MCF 10A (cell line): ENCODE results near the gene SEMA5A. TPM values are rescaled to one million over a fixed set of nuclear protein-coding genes. Genes with fewer than 3 reads are reported as not detected.

Source experiments
- BruUV-seq: library from RNA; stranded (reverse); fragments of 400-500 nt; replicated peaks from 2 replicates; lab custom pipeline; 2021; lab: Mats Ljungman, UMichigan
- CTCF ChIA-PET: fragments of 300-600 bp; sonication (Branson Sonifier 250); formaldehyde crosslinking; extraction: SDS; loops from one replicate; lab custom pipeline; 2021; ENCODE audit warnings: antibody characterized with exemption, inconsistent platforms; lab: Yijun Ruan, JAX
- POLR2A ChIA-PET: fragments of 300-600, 350-650 bp; sonication (Branson Sonifier 250); formaldehyde crosslinking; extraction: SDS; loops from one replicate; lab custom pipeline; 2020; ENCODE audit warnings: antibody characterized with exemption, inconsistent platforms; lab: Yijun Ruan, JAX
- DNase-seq: peaks from one replicate; pipeline ENCODE4 v3.0.0-alpha.2; 2018; ENCODE audit not compliant: unreplicated experiment
- H3K27ac Mint-ChIP-seq: one replicate; pipeline ENCODE4 v1.8.0; 2022; ENCODE audit warnings: mild to moderate bottlenecking, low read depth, mixed read lengths; ENCODE audit not compliant: unreplicated experiment
- H3K27me3 Mint-ChIP-seq: one replicate; pipeline ENCODE4 v1.8.0; 2022; ENCODE audit warnings: mixed read lengths; ENCODE audit not compliant: insufficient read depth, unreplicated experiment
- H3K36me3 Mint-ChIP-seq: one replicate; pipeline ENCODE4 v1.8.0; 2022; ENCODE audit warnings: mild to moderate bottlenecking, moderate library complexity, mixed read lengths; ENCODE audit not compliant: insufficient read depth, unreplicated experiment
- H3K4me1 Mint-ChIP-seq: one replicate; pipeline ENCODE4 v1.8.0; 2022; ENCODE audit warnings: mixed read lengths; ENCODE audit not compliant: insufficient read depth, unreplicated experiment
- H3K4me3 Mint-ChIP-seq: one replicate; pipeline ENCODE4 v1.8.0; 2022; ENCODE audit warnings: mild to moderate bottlenecking, moderate library complexity, mixed read lengths; ENCODE audit not compliant: unreplicated experiment
- H3K9me3 Mint-ChIP-seq: one replicate; pipeline ENCODE4 v1.8.0; 2022; ENCODE audit warnings: mixed read lengths; ENCODE audit not compliant: unreplicated experiment
- intact Hi-C: fragments of 100-400 bp; cut with micrococcal nuclease; formaldehyde crosslinking; loops from 2 replicates; pipeline ENCODE4 v1.14.1; 2022
- total RNA-seq: library from RNA; stranded (reverse); gene quantifications from 2 replicates; pipeline ENCODE4 v1.2.3, GENCODE V29; 2022
- TF ChIP-seq, protein P1 (sequence below): fragments of 200-600 bp; IDR thresholded peaks from one replicate; pipeline ENCODE4 v1.8.0; 2022; ENCODE audit warnings: antibody characterized with exemption, mild to moderate bottlenecking; ENCODE audit not compliant: unreplicated experiment

SEMA5A gene
- total RNA-seq, 1 experiment from 2014 or later, result 1.2 TPM

DNA sequence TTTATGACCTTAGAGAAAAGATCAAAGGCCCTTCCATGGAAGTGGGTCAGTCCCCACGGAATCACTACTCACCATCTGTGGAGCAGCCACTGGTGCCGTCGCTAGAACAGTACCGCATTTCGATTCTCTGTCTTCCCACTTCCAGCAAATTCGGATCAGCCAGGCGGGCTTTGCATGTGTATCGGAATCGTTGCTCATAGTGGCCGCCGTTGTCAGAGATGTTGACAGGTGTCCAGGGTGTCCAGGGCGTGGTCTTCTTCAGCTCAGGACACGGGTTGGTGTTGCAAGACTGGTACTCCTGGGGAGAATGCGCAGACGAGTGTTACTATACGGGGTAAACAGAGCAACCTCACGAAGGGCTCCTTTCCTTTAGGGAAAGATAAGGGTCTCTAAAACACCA is 479.5 kb downstream of the SEMA5A start:
- DNase-seq, result no peak
- intact Hi-C loops, result no loop called here
- Mint-ChIP-seq H3K4me1 (no peaks in the 10 kb centered on the region), H3K36me3 (no peaks in the 10 kb centered on the region), H3K4me3 (no peak overlapping the region), H3K27ac (no peak overlapping the region), H3K27me3 (no peaks in the 10 kb centered on the region), H3K9me3 (no peaks in the 10 kb centered on the region)
- TF ChIP-seq, protein P1, sequence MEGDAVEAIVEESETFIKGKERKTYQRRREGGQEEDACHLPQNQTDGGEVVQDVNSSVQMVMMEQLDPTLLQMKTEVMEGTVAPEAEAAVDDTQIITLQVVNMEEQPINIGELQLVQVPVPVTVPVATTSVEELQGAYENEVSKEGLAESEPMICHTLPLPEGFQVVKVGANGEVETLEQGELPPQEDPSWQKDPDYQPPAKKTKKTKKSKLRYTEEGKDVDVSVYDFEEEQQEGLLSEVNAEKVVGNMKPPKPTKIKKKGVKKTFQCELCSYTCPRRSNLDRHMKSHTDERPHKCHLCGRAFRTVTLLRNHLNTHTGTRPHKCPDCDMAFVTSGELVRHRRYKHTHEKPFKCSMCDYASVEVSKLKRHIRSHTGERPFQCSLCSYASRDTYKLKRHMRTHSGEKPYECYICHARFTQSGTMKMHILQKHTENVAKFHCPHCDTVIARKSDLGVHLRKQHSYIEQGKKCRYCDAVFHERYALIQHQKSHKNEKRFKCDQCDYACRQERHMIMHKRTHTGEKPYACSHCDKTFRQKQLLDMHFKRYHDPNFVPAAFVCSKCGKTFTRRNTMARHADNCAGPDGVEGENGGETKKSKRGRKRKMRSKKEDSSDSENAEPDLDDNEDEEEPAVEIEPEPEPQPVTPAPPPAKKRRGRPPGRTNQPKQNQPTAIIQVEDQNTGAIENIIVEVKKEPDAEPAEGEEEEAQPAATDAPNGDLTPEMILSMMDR, result no peak
- POLR2A ChIA-PET, result no interaction called here
- BruUV-seq, result no TSS peak
- CTCF ChIA-PET, result interaction anchor here (0.6 to 1.3 kb wide), 2 partner anchors 9 to 11 kb away, joined by 3 to 4 read pairs; no protein-coding TSS in a partner anchor

GRCh38 chr5:9063615-9064245 is 482.1 kb downstream of the SEMA5A start:
- Mint-ChIP-seq H3K4me1 (peaks cover 6% of the 10 kb centered on the region), H3K27ac (no peak overlapping the region), H3K27me3 (no peaks in the 10 kb centered on the region), H3K4me3 (no peak overlapping the region), H3K36me3 (no peaks in the 10 kb centered on the region), H3K9me3 (no peaks in the 10 kb centered on the region)
- intact Hi-C loops, result loop anchor here (5.0 kb wide), 1 partner anchor 156 kb away; no protein-coding TSS in a partner anchor
- CTCF ChIA-PET, result no interaction called here
- no peak for DNase-seq
- POLR2A ChIA-PET, result no interaction called here
- no TSS peak for BruUV-seq
- TF ChIP-seq, protein P1, result no peak

GRCh38 chr5:9062873-9063272 is 483.0 kb downstream of the SEMA5A start:
- no peak for DNase-seq
- H3K4me3 Mint-ChIP-seq, result no peak overlapping the region
- H3K36me3 Mint-ChIP-seq, result no peaks in the 10 kb centered on the region
- no peaks in the 10 kb centered on the region for H3K27me3 Mint-ChIP-seq
- peaks cover 6% of the 10 kb centered on the region for H3K4me1 Mint-ChIP-seq
- POLR2A ChIA-PET, result no interaction called here
- H3K27ac Mint-ChIP-seq, result no peak overlapping the region
- no peaks in the 10 kb centered on the region for H3K9me3 Mint-ChIP-seq
- CTCF ChIA-PET, result interaction anchor here (0.5 kb wide), 1 partner anchor 283 kb away, joined by 3 read pairs; no protein-coding TSS in a partner anchor
- intact Hi-C loops, result loop anchor here (5.0 kb wide), 1 partner anchor 156 kb away; no protein-coding TSS in a partner anchor
- TF ChIP-seq, protein P1, result no peak
- no TSS peak for BruUV-seq

- DNase-seq, result peak; percentile 92
- Mint-ChIP-seq H3K9me3 (no peaks in the 10 kb centered on the region), H3K4me3 (no peak overlapping the region)
Measured at GRCh38 chr5:9059920-9060691, 485.8 kb downstream of the SEMA5A start.

More at GRCh38 chr5:9059920-9060691, 485.8 kb downstream of the SEMA5A start:
- intact Hi-C loops, result loop anchor here (5.0 kb wide), 1 partner anchor 153 kb away; no protein-coding TSS in a partner anchor
- no peaks in the 10 kb centered on the region for H3K27me3 Mint-ChIP-seq
- CTCF ChIA-PET, result interaction anchor here (0.6 to 0.7 kb wide), 2 partner anchors 290 to 754 kb away, joined by 3 to 5 read pairs; no protein-coding TSS in a partner anchor
- H3K36me3 Mint-ChIP-seq, result no peaks in the 10 kb centered on the region
- POLR2A ChIA-PET, result interaction anchor here (0.9 to 1.8 kb wide), 2 partner anchors 46 to 55 kb away, joined by 4 to 5 read pairs; no protein-coding TSS in a partner anchor
- H3K27ac Mint-ChIP-seq, result peak overlapping the region; percentile 28
- peaks cover 6% of the 10 kb centered on the region for H3K4me1 Mint-ChIP-seq
- no TSS peak for BruUV-seq
- TF ChIP-seq, protein P1, result no peak
